SHP77 treated with DMSO at 0.1 percent for 48 hours (cell line): Measurements from ENCODE around the gene FRA10AC1.
A peak's percentile ranks its signal among the peaks of the same experiment; 100 is the strongest.
"Not testable (repeated sequence)": the region's sequence is repeated elsewhere in the genome, so short reads cannot be mapped to it uniquely, and the experiment has no call there.

Experiments used
- DNase-seq: peaks from one replicate; lab custom pipeline; 2025; lab: John Stamatoyannopoulos, UW

Gene FRA10AC1

GRCh38 chr10:93703066-93703465 is 674 bp upstream of the FRA10AC1 start:
- DNase-seq = peak; percentile 43

- no peak for DNase-seq
Measured at GRCh38 chr10:93701866-93702209, 554 bp downstream of the FRA10AC1 start.

GRCh38 chr10:93697207-93697606 is 5.2 kb downstream of the FRA10AC1 start:
- DNase-seq = no peak

- DNase-seq = not testable (repeated sequence)
Measured at GRCh38 chr10:93696582-93696981, 5.8 kb downstream of the FRA10AC1 start.

GRCh38 chr10:93695740-93696139 is 6.7 kb downstream of the FRA10AC1 start:
- DNase-seq = no peak

GRCh38 chr10:93687737-93688136 is 14.7 kb downstream of the FRA10AC1 start:
- DNase-seq = no peak

- DNase-seq = peak; percentile 5
Measured at GRCh38 chr10:93680412-93681047, 21.9 kb downstream of the FRA10AC1 start.

GRCh38 chr10:93678805-93679587 is 23.4 kb downstream of the FRA10AC1 start:
- DNase-seq = no peak

GRCh38 chr10:93678386-93678785 is 24.0 kb downstream of the FRA10AC1 start:
- DNase-seq = no peak

GRCh38 chr10:93673791-93674190 is 28.6 kb downstream of the FRA10AC1 start:
- DNase-seq = no peak

- DNase-seq = no peak
Measured at GRCh38 chr10:93672890-93673289, 29.5 kb downstream of the FRA10AC1 start.

GRCh38 chr10:93672022-93672678 is 30.2 kb downstream of the FRA10AC1 start:
- no peak for DNase-seq

- no peak for DNase-seq
Measured at GRCh38 chr10:93671042-93671441, 31.4 kb downstream of the FRA10AC1 start.

GRCh38 chr10:93670372-93670771 is 32.0 kb downstream of the FRA10AC1 start:
- DNase-seq = no peak

GRCh38 chr10:93667795-93668194 is 34.6 kb downstream of the FRA10AC1 start:
- DNase-seq = no peak

- no peak for DNase-seq
Measured at GRCh38 chr10:93666030-93666429, 36.4 kb downstream of the FRA10AC1 start.

- DNase-seq = no peak
Measured at GRCh38 chr10:93657757-93658156, 44.6 kb downstream of the FRA10AC1 start.

- no peak for DNase-seq
Measured at GRCh38 chr10:93656155-93656554, 46.2 kb downstream of the FRA10AC1 start.

- DNase-seq = no peak
Measured at GRCh38 chr10:93654201-93654600, 48.2 kb downstream of the FRA10AC1 start.

GRCh38 chr10:93652857-93653256 is 49.5 kb downstream of the FRA10AC1 start:
- no peak for DNase-seq

GRCh38 chr10:93639791-93640190 is 62.6 kb downstream of the FRA10AC1 start:
- no peak for DNase-seq

GRCh38 chr10:93630625-93631557 is 71.5 kb downstream of the FRA10AC1 start:
- DNase-seq = no peak
